H9 (cell line): ENCODE results near the gene FLT1. TPM values are rescaled to one million over a fixed set of nuclear protein-coding genes. Genes with fewer than 3 reads are reported as not detected.

Experiments
- DNase-seq: peaks from one replicate; pipeline ENCODE4 v3.0.0-alpha.2; 2017
- H2AFZ ChIP-seq: one replicate; pipeline ENCODE4 v1.6.1; 2013; ENCODE audit warnings: mild to moderate bottlenecking, low read length, control low read depth, moderate library complexity
- H2AK5ac ChIP-seq: 2 replicates; pipeline ENCODE4 v1.6.1; 2013; ENCODE audit warnings: low read length, control low read depth, mixed read lengths; ENCODE audit not compliant: insufficient read length
- H2BK120ac ChIP-seq: one replicate; pipeline ENCODE4 v1.6.1; 2013; ENCODE audit warnings: low read depth, mild to moderate bottlenecking, low read length, control low read depth, inconsistent platforms; ENCODE audit not compliant: poor library complexity, severe bottlenecking
- H2BK12ac ChIP-seq: 2 replicates; pipeline ENCODE4 v1.6.1; 2013; ENCODE audit warnings: low read length, control low read depth, mixed read lengths, low read depth; ENCODE audit not compliant: insufficient read length
- H2BK15ac ChIP-seq: 2 replicates; pipeline ENCODE4 v1.6.1; 2013; ENCODE audit warnings: low read depth, low read length, control low read depth
- H2BK20ac ChIP-seq: one replicate; pipeline ENCODE4 v1.6.1; 2013; ENCODE audit warnings: low read depth, mild to moderate bottlenecking, low read length, control low read depth, inconsistent platforms; ENCODE audit not compliant: poor library complexity, severe bottlenecking
- H2BK5ac ChIP-seq: 2 replicates; pipeline ENCODE4 v1.6.1; 2013; ENCODE audit warnings: low read length, control low read depth, mixed read lengths; ENCODE audit not compliant: insufficient read length
- H3K14ac ChIP-seq: 2 replicates; pipeline ENCODE4 v1.6.1; 2013; ENCODE audit warnings: low read length, control low read depth; ENCODE audit not compliant: insufficient read depth
- H3K18ac ChIP-seq: 2 replicates; pipeline ENCODE4 v1.6.1; 2013; ENCODE audit warnings: low read depth, mild to moderate bottlenecking, mixed read lengths, low read length, control low read depth; ENCODE audit not compliant: insufficient read length
- H3K23ac ChIP-seq: 2 replicates; pipeline ENCODE4 v1.6.1; 2013; ENCODE audit warnings: low read length, control low read depth, mixed read lengths, low read depth; ENCODE audit not compliant: insufficient read length
- H3K23me2 ChIP-seq: 2 replicates; pipeline ENCODE4 v1.6.1; 2013; ENCODE audit warnings: low read depth, mild to moderate bottlenecking, mixed read lengths, low read length, control low read depth; ENCODE audit not compliant: insufficient read length, poor library complexity, severe bottlenecking
- H3K27ac ChIP-seq: 2 replicates; pipeline ENCODE4 v1.5.1; 2013; ENCODE audit warnings: low read length, control low read depth, mixed read lengths, low read depth; ENCODE audit not compliant: insufficient read length
- H3K27me3 ChIP-seq: 2 replicates; pipeline ENCODE4 v1.6.1; 2013; ENCODE audit warnings: low read length, control low read depth, inconsistent platforms; ENCODE audit not compliant: insufficient read depth
- H3K4ac ChIP-seq: 2 replicates; pipeline ENCODE4 v1.6.1; 2013; ENCODE audit warnings: low read depth, mild to moderate bottlenecking, control low read depth, inconsistent platforms, low read length, moderate library complexity
- H3K4me1 ChIP-seq: 2 replicates; pipeline ENCODE4 v1.6.1; 2013; ENCODE audit warnings: low read length, control low read depth, inconsistent platforms; ENCODE audit not compliant: insufficient read depth
- H3K4me2 ChIP-seq: 2 replicates; pipeline ENCODE4 v1.6.1; 2013; ENCODE audit warnings: low read length, control low read depth, mixed read lengths; ENCODE audit not compliant: insufficient read length, insufficient read depth
- H3K56ac ChIP-seq: 2 replicates; pipeline ENCODE4 v1.6.1; 2013; ENCODE audit warnings: low read depth, mild to moderate bottlenecking, mixed read lengths, low read length, control low read depth; ENCODE audit not compliant: insufficient read length
- H3K79me1 ChIP-seq: 2 replicates; pipeline ENCODE4 v1.6.1; 2013; ENCODE audit warnings: low read depth, mild to moderate bottlenecking, moderate library complexity, low read length, control low read depth, inconsistent platforms; ENCODE audit not compliant: insufficient read depth, poor library complexity, severe bottlenecking
- H3K79me2 ChIP-seq: 2 replicates; pipeline ENCODE4 v1.6.1; 2013; ENCODE audit warnings: low read length, control low read depth, inconsistent platforms; ENCODE audit not compliant: insufficient read depth
- H3K9ac ChIP-seq: 2 replicates; pipeline ENCODE4 v1.6.1; 2013; ENCODE audit warnings: low read length, control low read depth, mixed read lengths; ENCODE audit not compliant: insufficient read length; ENCODE audit errors: extremely low read depth
- H3K9me3 ChIP-seq: one replicate; pipeline ENCODE4 v1.6.1; 2013; ENCODE audit warnings: low read depth, low read length, inconsistent platforms; ENCODE audit not compliant: control insufficient read depth
- H3T11ph ChIP-seq: one replicate; pipeline ENCODE4 v1.6.1; 2013; ENCODE audit warnings: mild to moderate bottlenecking, low read length, control low read depth, inconsistent platforms
- H4K20me1 ChIP-seq: one replicate; pipeline ENCODE4 v1.6.1; 2013; ENCODE audit not compliant: control insufficient read depth, insufficient read length, insufficient read depth
- H4K5ac ChIP-seq: 2 replicates; pipeline ENCODE4 v1.6.1; 2013; ENCODE audit warnings: low read depth, mild to moderate bottlenecking, mixed read lengths, low read length, control low read depth; ENCODE audit not compliant: insufficient read length
- H4K8ac ChIP-seq: replicated peaks from 2 replicates; pipeline ENCODE4 v1.6.1; 2013; ENCODE audit warnings: low read length, control low read depth, mixed read lengths, low read depth; ENCODE audit not compliant: insufficient read length
- H4K91ac ChIP-seq: 2 replicates; pipeline ENCODE4 v1.6.1; 2013; ENCODE audit warnings: low read depth, mild to moderate bottlenecking, moderate library complexity, mixed read lengths, low read length, control low read depth; ENCODE audit not compliant: insufficient read length
- H3K27ac Mint-ChIP-seq, 3 experiments: 2 replicates in 2 of 3; 3 replicates in 1 of 3; pipeline ENCODE4 v1.8.0; 2020 to 2021; ENCODE audit warnings: mixed read lengths in 3 of 3, mild to moderate bottlenecking in 1 of 3, moderate library complexity in 1 of 3
- H3K27me3 Mint-ChIP-seq: 2 replicates; pipeline ENCODE4 v1.8.0; 2021; ENCODE audit warnings: low read depth, mild to moderate bottlenecking, moderate library complexity, mixed read lengths
- H3K36me3 Mint-ChIP-seq, 3 experiments: 2 replicates in 2 of 3; 3 replicates in 1 of 3; pipeline ENCODE4 v1.8.0; 2020 to 2021; ENCODE audit warnings: low read depth in 3 of 3, mixed read lengths in 3 of 3; ENCODE audit not compliant: insufficient read depth in 1 of 3
- H3K4me1 Mint-ChIP-seq, 2 experiments: 2 replicates each; pipeline ENCODE4 v1.8.0; 2020; ENCODE audit warnings: mixed read lengths in 2 of 2
- H3K4me3 Mint-ChIP-seq, 2 experiments: 2 replicates in 1 of 2; 3 replicates in 1 of 2; pipeline ENCODE4 v1.8.0; 2020 to 2021; ENCODE audit warnings: mild to moderate bottlenecking in 2 of 2, mixed read lengths in 2 of 2, moderate library complexity in 1 of 2
- H3K9me3 Mint-ChIP-seq, 2 experiments: 2 replicates in 1 of 2; 3 replicates in 1 of 2; pipeline ENCODE4 v1.8.0; 2020; ENCODE audit warnings: mild to moderate bottlenecking in 2 of 2, mixed read lengths in 2 of 2, moderate library complexity in 1 of 2
- CTCF ChIP-seq: fragments of 200-600 bp; sonication (generic); conservative IDR thresholded peaks from 3 replicates; pipeline ENCODE4 v1.8.0; 2021; ENCODE audit warnings: antibody characterized with exemption, mild to moderate bottlenecking
- WGBS: extraction: QIAGEN DNeasy Blood & Tissue Kit; methylation state at CpG from one replicate; pipeline ENCODE4 v1.1.7; 2013; ENCODE audit warnings: missing lambda C conversion rate, low lambda C conversion rate, mixed read lengths; ENCODE audit not compliant: insufficient read length; ENCODE audit errors: extremely low coverage; 5-methylcytosine and 5-hydroxymethylcytosine counted together
- total RNA-seq: library from RNA; stranded (reverse); gene quantifications from 2 replicates; pipeline ENCODE4 v1.2.1, GENCODE V29; 2021

Gene FLT1
- total RNA-seq, 1 experiment from 2014 or later, result 84.1 TPM

- no peak overlapping the region for H3K4ac ChIP-seq
- H3K4me1 Mint-ChIP-seq, result no peaks in the 10 kb centered on the region
- no peaks in the 10 kb centered on the region for H3K9me3 ChIP-seq
These were observed 223.7 kb downstream of the FLT1 start for GRCh38 chr13:28271056-28271840.

More at GRCh38 chr13:28271056-28271840, 223.7 kb downstream of the FLT1 start:
- Histone ChIP-seq H4K20me1 (no peaks in the 10 kb centered on the region), H3K27me3 (no peaks in the 10 kb centered on the region), H3K79me2 (no peaks in the 10 kb centered on the region), H4K91ac (no peak overlapping the region), H2BK12ac (no peak overlapping the region), H2AFZ (no peak overlapping the region), H4K8ac (no peak overlapping the region), H3K4me1 (no peaks in the 10 kb centered on the region), H2BK20ac (no peak overlapping the region), H3K27ac (no peak overlapping the region), H3K23me2 (no peaks in the 10 kb centered on the region), H3K9ac (no peak overlapping the region), H3K56ac (no peak overlapping the region), H2AK5ac (no peak overlapping the region), H3K18ac (no peak overlapping the region), H3K14ac (no peak overlapping the region), H2BK120ac (no peak overlapping the region), H2BK5ac (no peak overlapping the region), H3K4me2 (no peak overlapping the region), H3K23ac (no peak overlapping the region), H3T11ph (no peak overlapping the region), H3K79me1 (no peaks in the 10 kb centered on the region), H2BK15ac (no peak overlapping the region), H4K5ac (no peak overlapping the region)
- Mint-ChIP-seq H3K27me3 (no peaks in the 10 kb centered on the region), H3K9me3 (no peaks in the 10 kb centered on the region), H3K4me3 (no peak overlapping the region), H3K27ac (0 out of 7 replicates have a peak overlapping the region, but pooled peaks of 1 of the 3 experiments have one; percentile 59), H3K36me3 (peaks cover 11 to 71% (median 57%) of the 10 kb centered on the region in 3 experiments; a peak in 6 of 7 replicates)
- TF ChIP-seq CTCF, result no peak
- no CpG with 5 or more reads among the region's 2 CpGs for WGBS
- no peak for DNase-seq
